Subcutaneous abdominal adipose tissue (tissue), 5 donors: ENCODE measurements around the gene ADAMTS20.
"Not testable (repeated sequence)": the region's sequence is repeated elsewhere in the genome, so short reads cannot be mapped to it uniquely, and the experiment has no call there.

Experiments used
- H3K27ac ChIP-seq: one replicate; pipeline ENCODE4 v1.7.0; 2013; ENCODE audit warnings: low read depth, mild to moderate bottlenecking, inconsistent platforms, low read length, moderate library complexity
- H3K27me3 ChIP-seq, 5 donors: one replicate each; pipeline ENCODE4 v1.7.0; 2013; ENCODE audit warnings: low read length in 5 of 5, inconsistent platforms in 1 of 5; ENCODE audit not compliant: control insufficient read depth in 5 of 5, insufficient read depth in 4 of 5
- H3K36me3 ChIP-seq, 5 donors: one replicate each; pipeline ENCODE4 v1.7.0; 2013; ENCODE audit warnings: low read length in 5 of 5; ENCODE audit not compliant: control insufficient read depth in 5 of 5, insufficient read depth in 5 of 5
- H3K4me1 ChIP-seq, 5 donors: one replicate each; pipeline ENCODE4 v1.7.0; 2013; ENCODE audit warnings: low read length in 5 of 5, mild to moderate bottlenecking in 3 of 5, moderate library complexity in 1 of 5; ENCODE audit not compliant: control insufficient read depth in 5 of 5, insufficient read depth in 5 of 5
- H3K4me3 ChIP-seq, 5 donors: one replicate each; pipeline ENCODE4 v1.7.0; 2013; ENCODE audit warnings: low read length in 5 of 5, low read depth in 1 of 5
- H3K9ac ChIP-seq, 5 donors: one replicate each; pipeline ENCODE4 v1.7.0; 2013; ENCODE audit warnings: low read length in 5 of 5, mild to moderate bottlenecking in 4 of 5, moderate library complexity in 3 of 5
- H3K9me3 ChIP-seq, 5 donors: one replicate each; pipeline ENCODE4 v1.7.0; 2013; ENCODE audit warnings: low read length in 5 of 5; ENCODE audit not compliant: control insufficient read depth in 5 of 5
- donor health status: healthy.
- donor health status: healthy.
- donor health status: healthy.
- donor health status: healthy.
- donor health status: healthy.

The ADAMTS20 gene

DNA sequence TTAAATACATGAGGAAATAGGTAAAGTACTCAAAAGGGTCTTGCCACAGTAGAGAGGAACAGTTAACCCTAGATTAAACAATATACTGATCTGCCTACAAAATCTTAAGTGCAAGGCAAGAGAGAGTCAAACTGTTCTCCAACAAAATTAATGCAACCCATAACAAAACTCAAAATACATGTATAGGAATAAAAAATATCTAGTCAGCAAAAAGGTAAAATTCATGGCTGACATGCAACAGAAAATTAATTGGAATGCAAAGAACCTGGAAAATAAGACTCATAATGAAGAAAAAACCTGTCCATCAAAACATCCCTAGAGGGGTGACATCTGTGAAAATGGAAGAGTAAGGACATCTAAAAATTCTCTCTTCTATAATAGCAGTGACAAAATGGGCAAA is 173.6 kb downstream of the ADAMTS20 start:
- Histone ChIP-seq H3K9me3 (peaks cover 0 to 17% (median 11%) of the 10 kb centered on the region in 5 donors), H3K36me3 (no peaks in the 10 kb centered on the region), H3K9ac (no peak overlapping the region), H3K4me3 (no peak overlapping the region), H3K27ac (no peak overlapping the region), H3K4me1 (no peaks in the 10 kb centered on the region), H3K27me3 (no peaks in the 10 kb centered on the region)

- no peak overlapping the region for H3K4me3 ChIP-seq
- H3K9me3 ChIP-seq: no peaks in the 10 kb centered on the region
- H3K36me3 ChIP-seq: no peaks in the 10 kb centered on the region
- H3K27ac ChIP-seq: no peak overlapping the region
- H3K9ac ChIP-seq: no peak overlapping the region
- no peaks in the 10 kb centered on the region for H3K4me1 ChIP-seq
- no peaks in the 10 kb centered on the region for H3K27me3 ChIP-seq
Observed at GRCh38 chr12:43370263-43370662, 181.7 kb downstream of the ADAMTS20 start.

DNA sequence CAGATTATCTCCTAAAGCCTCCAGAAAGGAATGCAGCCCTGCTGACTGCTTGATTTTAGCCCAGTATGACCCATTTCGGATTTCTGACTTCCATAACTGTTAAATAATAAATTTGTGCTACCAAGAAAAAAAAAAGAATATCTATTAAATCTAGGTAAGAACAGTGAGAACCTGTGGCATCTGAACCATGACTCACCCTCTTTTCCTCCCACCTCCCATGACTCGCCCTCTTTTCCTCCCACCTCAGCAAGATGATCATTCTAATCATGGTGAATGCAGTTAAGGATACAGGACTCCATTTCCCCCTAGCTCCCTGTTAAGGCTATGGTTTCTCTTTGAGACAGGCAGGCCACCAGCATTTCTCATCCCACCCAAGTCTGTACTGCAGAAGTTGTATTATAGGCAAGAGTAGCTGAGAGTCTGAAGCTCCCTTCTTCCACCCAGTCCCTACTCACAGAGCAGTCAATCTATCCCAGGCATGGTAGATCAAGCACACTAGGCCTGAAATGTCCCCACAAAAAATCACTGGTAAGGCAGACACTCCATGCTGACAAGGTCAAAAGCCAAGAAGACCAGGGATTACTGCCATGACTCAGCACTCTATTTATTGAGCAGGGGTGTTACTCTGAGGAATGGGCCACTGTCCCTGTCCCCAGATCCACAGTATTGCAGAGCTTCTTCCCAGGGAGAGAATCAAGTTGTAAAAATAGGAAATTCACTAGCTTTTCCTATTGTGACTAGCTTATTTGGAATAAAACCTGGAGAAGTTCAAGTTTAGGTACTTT is 188.9 kb downstream of the ADAMTS20 start:
- H3K36me3 ChIP-seq: no peaks in the 10 kb centered on the region
- H3K9me3 ChIP-seq: no peaks in the 10 kb centered on the region
- no peaks in the 10 kb centered on the region for H3K4me1 ChIP-seq
- H3K4me3 ChIP-seq: no peak overlapping the region
- H3K27ac ChIP-seq: no peak overlapping the region
- H3K9ac ChIP-seq: no peak overlapping the region
- H3K27me3 ChIP-seq: no peaks in the 10 kb centered on the region

GRCh38 chr12:43361031-43361710 is 190.8 kb downstream of the ADAMTS20 start:
- no peaks in the 10 kb centered on the region for H3K9me3 ChIP-seq
- H3K4me1 ChIP-seq: no peaks in the 10 kb centered on the region
- no peak overlapping the region for H3K9ac ChIP-seq
- no peak overlapping the region for H3K27ac ChIP-seq
- no peak overlapping the region for H3K4me3 ChIP-seq
- no peaks in the 10 kb centered on the region for H3K27me3 ChIP-seq
- no peaks in the 10 kb centered on the region for H3K36me3 ChIP-seq

DNA sequence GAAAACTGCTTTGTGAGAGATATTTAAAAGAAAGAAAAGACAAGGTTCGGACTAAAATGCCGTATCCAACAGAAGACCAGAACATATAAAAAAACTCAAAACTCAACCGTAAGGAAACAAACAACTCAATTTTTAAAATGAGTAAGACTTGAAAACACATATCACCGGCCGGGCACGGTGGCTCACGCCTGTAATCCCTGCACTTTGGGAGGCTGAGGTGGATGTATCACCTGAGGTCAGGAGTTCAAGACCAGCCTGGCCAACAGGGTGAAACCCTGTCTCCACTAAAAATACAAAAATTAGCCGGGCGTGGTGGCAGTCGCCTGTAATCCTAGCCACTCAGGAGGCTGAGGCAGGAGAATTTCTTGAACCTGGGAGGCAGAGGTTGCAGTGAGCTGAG is 192.0 kb downstream of the ADAMTS20 start:
- H3K27ac ChIP-seq, H3K27me3 ChIP-seq, H3K4me3 ChIP-seq, H3K36me3 ChIP-seq, H3K9ac ChIP-seq, H3K9me3 ChIP-seq, H3K4me1 ChIP-seq: not testable (repeated sequence)

DNA sequence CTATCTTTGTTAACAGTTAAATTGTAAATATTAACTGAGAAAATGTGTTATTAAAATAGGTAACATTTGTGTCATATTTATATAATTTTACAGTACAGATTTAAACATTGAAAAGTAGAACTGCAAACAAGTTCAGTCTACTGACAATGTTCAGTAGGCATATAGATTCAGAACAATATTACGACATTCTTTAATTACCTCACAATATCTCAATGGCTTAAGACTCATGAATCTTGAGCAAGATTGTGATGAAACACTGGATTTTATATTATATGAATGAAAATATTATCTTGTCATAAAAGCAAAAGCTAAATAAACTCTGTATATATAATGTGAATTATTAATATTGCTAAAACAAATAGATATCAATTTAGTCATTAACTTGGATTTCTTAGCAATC is 194.9 kb downstream of the ADAMTS20 start:
- Histone ChIP-seq H3K9ac (no peak overlapping the region), H3K27me3 (peaks cover 0 to 1% (median 0%) of the 10 kb centered on the region in 5 donors), H3K4me1 (no peaks in the 10 kb centered on the region), H3K27ac (no peak overlapping the region), H3K4me3 (no peak overlapping the region), H3K9me3 (no peaks in the 10 kb centered on the region), H3K36me3 (no peaks in the 10 kb centered on the region)

- no peak overlapping the region for H3K27ac ChIP-seq
- no peaks in the 10 kb centered on the region for H3K36me3 ChIP-seq
- no peak overlapping the region for H3K4me3 ChIP-seq
- H3K9me3 ChIP-seq: no peaks in the 10 kb centered on the region
- H3K4me1 ChIP-seq: no peaks in the 10 kb centered on the region
- peaks cover 0 to 4% (median 0%) of the 10 kb centered on the region in 5 donors for H3K27me3 ChIP-seq
- H3K9ac ChIP-seq: no peak overlapping the region
Observed at GRCh38 chr12:43352001-43352400, 200.0 kb downstream of the ADAMTS20 start.

DNA sequence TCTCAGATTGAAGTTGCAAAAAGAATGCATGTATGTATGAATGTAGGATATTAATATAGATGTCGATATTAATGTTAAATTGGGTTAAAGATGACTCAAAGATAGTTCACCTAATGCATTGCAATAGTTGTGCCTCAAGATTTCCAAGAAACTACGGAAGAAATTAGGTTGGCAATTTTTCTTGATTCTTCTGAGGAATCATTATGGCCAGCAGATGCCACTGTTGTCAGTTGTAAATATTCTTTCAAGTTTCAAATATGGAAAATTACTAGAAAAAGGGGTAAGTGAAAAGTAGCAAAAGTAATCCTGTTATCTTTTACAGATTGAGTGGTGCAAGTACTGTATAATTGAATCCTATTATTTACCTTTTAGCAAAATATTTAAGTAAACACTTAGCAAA is 202.1 kb downstream of the ADAMTS20 start:
- H3K27ac ChIP-seq: no peak overlapping the region

GRCh38 chr12:43348221-43348620 is 203.8 kb downstream of the ADAMTS20 start:
- H3K36me3 ChIP-seq: no peaks in the 10 kb centered on the region
- no peaks in the 10 kb centered on the region for H3K4me1 ChIP-seq
- H3K4me3 ChIP-seq: no peak overlapping the region
- H3K9ac ChIP-seq: no peak overlapping the region
- H3K27ac ChIP-seq: no peak overlapping the region
- peaks cover 0 to 4% (median 0%) of the 10 kb centered on the region in 5 donors for H3K27me3 ChIP-seq
- peaks cover 0 to 9% (median 0%) of the 10 kb centered on the region in 5 donors for H3K9me3 ChIP-seq

More for the DNA sequence above, 202.1 kb downstream of the ADAMTS20 start:
- Histone ChIP-seq H3K9ac (no peak overlapping the region), H3K4me1 (no peaks in the 10 kb centered on the region), H3K4me3 (no peak overlapping the region), H3K27me3 (peaks cover 0 to 4% (median 0%) of the 10 kb centered on the region in 5 donors), H3K9me3 (peaks cover 0 to 3% (median 0%) of the 10 kb centered on the region in 5 donors), H3K36me3 (no peaks in the 10 kb centered on the region)

GRCh38 chr12:43347026-43347425 is 205.0 kb downstream of the ADAMTS20 start:
- Histone ChIP-seq H3K9me3 (peaks cover 0 to 9% (median 0%) of the 10 kb centered on the region in 5 donors), H3K4me3 (no peak overlapping the region), H3K36me3 (no peaks in the 10 kb centered on the region), H3K4me1 (no peaks in the 10 kb centered on the region), H3K27ac (no peak overlapping the region), H3K9ac (no peak overlapping the region), H3K27me3 (peaks cover 0 to 2% (median 0%) of the 10 kb centered on the region in 5 donors)
